Islet precursor cell (in vitro differentiated cells): ENCODE results near the gene LRWD1.
"Not testable (repeated sequence)": the region's sequence is repeated elsewhere in the genome, so short reads cannot be mapped to it uniquely, and the experiment has no call there.

Experiments
- DNase-seq: peaks from one replicate; pipeline ENCODE4 v3.0.0-alpha.2; 2018

The LRWD1 gene

GRCh38 chr7:102444961-102445673 lies 19.7 kb upstream of the LRWD1 start:
- no peak for DNase-seq

- DNase-seq, result no peak
These were observed 19.1 kb upstream of the LRWD1 start for GRCh38 chr7:102445674-102446071.

- DNase-seq, result peak; percentile 47
These were observed 18.2 kb upstream of the LRWD1 start for GRCh38 chr7:102446387-102447156.

GRCh38 chr7:102447311-102447710 lies 17.5 kb upstream of the LRWD1 start:
- peak; percentile 48 for DNase-seq

GRCh38 chr7:102449136-102449535 lies 15.6 kb upstream of the LRWD1 start:
- no peak for DNase-seq

DNA sequence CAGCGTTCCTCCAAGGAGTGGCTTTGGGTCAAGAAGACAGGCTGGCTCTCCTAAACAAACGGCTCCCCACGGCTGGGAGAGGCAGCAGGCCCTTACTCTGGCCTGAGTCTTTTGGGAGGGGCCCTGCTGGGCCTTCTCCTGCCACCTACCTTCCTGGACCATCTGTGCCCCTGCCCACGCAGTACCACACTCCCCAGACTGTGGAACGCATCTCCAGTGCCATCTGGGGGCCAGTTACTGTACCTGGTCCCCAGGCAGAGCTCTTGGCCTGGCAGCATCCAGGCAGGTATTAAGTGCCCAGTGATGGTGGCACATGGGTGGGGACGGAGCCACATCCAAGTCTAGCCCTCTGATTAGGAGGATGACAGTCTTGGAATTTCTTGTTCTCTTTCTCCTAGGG lies 14.5 kb upstream of the LRWD1 start:
- peak; percentile 43 for DNase-seq

DNA sequence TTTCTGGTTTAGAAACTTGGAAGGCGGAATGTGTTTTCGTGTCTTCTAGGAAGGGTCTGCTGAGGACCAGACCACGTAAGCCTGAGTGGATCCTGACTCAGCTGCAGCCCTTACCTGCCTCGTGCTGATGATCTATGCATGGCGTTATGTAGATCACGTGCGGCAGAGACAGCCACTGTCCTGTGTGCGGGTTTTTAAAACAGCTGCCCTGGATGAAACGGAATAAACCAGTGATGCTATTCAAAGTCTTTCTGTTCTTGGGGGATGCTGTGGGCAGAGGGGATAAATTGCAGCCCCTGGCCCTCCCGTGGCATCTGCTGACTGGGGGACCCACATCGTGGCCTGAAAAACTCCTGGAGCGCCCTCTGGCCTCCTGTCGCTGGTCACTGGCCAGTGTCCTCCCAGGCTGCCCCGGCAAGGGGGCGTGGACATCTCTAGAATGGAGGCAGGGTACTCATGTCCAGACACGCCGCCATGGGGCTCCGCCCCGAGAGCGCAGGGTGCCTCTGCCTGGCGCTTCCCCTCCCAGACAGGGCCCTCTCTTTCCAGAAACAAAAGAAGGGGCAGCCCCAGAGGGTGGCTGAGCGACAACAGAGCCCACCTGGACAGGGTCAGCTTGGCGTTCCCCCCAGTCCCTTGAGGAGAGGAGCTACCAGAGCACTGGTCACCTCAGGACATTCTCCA lies 13.3 kb upstream of the LRWD1 start:
- peak; percentile 87 for DNase-seq

DNA sequence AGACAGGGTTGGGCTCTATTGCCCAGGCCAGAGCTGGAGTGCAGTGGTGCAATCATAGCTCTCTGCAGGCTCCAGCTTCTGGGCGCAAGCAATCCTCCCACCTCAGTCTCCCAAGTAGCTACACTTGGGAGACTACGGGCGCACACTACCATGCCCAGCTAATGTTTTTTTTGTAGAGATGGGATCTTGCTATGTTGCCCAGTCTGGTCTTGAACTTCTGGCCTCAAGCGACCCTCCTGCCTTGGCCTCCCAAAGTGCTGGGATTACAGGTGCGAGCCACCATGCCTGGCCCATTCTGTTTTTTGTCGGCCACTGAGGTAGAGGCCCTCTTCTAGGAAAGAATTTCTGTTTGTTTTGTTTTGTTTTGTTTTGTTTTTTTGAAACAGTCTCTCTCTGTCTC lies 12.3 kb upstream of the LRWD1 start:
- no peak for DNase-seq

DNA sequence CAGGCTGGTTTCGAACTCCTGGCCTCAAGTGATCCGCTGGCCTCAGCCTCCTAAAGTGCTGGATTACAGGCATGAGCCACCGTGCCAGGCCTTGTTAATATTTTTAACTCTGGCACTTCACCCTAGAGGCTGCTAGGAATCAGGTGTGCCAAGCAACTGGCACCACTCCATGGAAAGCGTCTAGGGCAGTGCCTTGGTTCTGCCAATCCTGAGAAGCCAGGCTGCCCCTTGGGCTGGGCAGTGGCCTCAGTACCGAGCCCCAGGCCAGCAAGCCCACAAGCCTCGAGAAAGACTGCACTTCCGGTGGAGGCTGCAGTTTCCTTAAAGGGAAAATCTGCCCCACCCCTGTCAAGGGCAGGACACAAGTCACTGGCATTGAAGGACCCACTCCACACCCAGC lies 11.5 kb upstream of the LRWD1 start:
- no peak for DNase-seq

DNA sequence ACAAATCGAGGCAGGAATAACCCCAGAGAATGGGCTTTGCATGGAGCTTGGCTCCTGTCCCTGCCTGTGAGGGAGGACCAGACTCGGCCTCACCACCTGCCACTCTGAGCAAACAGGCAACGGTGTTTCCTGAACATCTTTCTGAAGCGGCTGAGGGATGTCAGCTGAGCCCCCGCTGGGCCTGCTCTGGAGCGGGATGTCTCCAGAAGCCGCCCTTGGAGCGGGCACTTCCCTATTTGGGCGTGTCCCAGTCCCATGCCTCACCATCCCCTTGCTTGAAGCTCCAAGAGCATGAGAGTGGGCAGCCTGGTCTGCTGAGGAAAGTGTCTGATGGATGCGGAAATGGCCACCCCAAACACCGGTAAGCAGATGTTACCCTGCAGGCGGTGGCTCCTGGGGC lies 10.3 kb upstream of the LRWD1 start:
- DNase-seq, result peak; percentile 48

DNA sequence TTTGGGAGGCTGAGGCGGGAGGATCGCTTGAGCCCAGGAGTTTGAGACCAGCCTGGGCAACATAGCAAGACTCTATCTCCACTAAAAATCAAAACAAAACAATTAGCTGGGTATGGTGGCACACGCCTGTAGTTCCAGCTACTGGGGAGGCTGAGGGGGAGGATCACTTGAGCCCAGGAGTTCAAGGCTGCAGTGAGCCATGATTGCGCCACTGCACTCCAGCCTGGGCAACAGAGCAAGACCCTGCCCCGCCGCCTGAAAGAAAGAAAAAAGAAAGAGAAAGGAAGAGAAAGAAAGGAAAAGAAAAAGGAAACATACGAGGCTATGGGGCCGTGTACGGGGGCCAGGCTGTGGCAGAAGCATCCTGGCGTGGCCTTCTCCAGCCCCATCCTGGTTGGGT lies 9.9 kb upstream of the LRWD1 start:
- not testable (repeated sequence) for DNase-seq

DNA sequence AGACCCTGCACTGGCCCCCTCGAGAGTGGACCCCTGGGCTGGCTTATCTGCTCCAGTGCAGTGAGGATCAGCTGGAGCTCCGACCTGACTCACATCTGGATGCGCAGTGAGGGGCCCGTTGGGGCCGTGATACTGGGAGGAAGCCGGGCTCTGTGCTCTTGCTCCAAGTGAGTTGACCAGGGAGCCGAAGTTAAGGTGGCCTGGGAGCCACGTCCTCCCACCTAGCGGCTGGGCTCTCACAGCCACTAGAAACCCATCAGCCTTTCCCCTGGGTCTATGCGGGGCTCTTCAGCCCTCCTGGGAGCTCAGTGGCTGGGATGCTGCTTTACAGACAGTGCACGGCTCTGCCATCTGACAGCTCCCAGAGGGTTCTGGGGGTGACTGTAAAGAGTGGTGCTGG lies 9.2 kb upstream of the LRWD1 start:
- peak; percentile 48 for DNase-seq

GRCh38 chr7:102456327-102456726 lies 8.5 kb upstream of the LRWD1 start:
- peak; percentile 71 for DNase-seq

GRCh38 chr7:102457352-102457924 lies 7.3 kb upstream of the LRWD1 start:
- DNase-seq, result peak; percentile 50

DNA sequence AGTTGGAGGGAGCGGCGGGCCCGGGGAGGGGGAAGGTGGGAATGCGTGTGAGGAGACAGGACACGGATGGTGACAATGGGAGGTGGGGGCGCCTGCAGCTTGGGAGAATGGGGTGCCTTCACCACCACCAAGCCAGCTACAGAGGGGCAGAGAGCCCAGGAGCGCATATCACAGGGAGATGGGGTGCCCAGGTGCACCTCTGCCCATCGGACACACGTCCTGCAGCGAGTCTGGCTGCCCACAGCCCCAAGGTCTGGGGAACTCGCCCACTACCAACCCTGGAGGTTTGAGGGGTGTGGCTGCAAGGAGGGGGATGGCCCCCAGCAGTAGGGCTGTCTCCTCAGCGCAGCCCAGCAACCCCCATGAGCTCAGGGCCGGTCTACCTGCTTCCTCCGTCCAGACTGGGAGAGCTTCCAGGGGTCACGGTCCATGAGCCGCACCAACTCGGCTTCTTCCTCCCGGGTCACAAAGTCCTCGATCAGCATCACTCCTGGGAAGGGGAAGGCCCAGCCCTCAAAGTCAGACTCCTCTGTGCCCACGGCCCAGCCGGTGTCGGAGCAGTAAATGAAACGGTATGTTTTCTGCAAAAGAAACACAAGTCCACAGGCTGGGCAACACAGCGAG lies 5.5 kb upstream of the LRWD1 start:
- DNase-seq, result no peak

DNA sequence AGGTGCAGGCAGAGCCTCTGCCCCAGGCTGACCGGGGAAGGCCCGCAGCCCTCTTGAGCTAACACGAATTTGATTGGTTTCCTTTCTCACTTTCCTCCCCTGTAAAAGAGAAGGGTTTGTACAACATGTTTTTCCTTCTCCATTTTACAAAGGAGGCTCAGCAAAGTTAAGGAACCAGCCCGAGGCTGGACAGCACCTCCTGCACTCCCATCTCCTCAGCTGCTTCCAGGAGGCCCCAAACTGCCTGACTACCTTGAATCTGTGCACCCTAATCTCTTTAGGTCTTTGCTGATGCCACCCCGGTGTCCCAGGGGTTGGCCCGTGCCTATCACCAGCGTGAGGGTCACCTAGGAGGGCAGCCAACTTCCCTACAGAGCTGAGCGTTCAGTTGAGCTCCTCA lies 4.3 kb upstream of the LRWD1 start:
- no peak for DNase-seq

DNA sequence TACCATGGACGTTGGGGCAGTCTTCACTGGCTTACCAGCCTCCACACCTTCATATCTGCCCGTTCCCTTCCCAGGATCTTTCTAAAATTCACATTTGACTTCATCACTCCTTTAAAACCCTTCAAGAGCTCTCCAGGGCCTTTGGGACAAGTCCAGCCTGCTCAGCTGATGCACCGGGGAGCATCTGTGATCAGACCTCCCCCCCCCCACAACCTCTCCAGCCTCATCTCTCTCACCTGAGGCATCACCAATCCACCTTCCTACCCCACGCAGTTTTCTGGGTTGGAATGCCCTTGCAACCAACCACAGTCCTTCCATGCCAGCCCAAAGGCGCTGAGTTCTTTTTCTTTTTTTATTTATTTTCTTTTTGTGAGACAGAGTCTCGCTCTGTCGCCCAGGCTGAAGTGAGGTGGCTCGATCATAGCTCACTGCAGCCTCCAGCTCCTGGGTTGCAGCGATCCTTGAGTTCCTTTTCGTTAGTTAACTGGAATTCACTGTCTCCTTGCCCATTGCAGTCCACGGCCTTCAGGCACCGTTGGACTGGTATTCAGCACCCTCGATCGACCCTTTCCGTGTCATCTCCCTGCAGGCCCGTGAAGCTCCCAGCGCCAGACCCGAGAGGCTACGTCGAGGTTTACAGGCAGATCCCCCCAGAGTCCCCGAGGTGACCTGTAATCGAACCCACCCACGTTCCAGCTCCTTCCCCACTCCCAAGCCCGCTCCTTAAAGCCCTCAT lies 775 bp upstream of the LRWD1 start:
- DNase-seq, result peak; percentile 53

GRCh38 chr7:102466097-102466496 lies 1.3 kb downstream of the LRWD1 start:
- DNase-seq, result no peak

DNA sequence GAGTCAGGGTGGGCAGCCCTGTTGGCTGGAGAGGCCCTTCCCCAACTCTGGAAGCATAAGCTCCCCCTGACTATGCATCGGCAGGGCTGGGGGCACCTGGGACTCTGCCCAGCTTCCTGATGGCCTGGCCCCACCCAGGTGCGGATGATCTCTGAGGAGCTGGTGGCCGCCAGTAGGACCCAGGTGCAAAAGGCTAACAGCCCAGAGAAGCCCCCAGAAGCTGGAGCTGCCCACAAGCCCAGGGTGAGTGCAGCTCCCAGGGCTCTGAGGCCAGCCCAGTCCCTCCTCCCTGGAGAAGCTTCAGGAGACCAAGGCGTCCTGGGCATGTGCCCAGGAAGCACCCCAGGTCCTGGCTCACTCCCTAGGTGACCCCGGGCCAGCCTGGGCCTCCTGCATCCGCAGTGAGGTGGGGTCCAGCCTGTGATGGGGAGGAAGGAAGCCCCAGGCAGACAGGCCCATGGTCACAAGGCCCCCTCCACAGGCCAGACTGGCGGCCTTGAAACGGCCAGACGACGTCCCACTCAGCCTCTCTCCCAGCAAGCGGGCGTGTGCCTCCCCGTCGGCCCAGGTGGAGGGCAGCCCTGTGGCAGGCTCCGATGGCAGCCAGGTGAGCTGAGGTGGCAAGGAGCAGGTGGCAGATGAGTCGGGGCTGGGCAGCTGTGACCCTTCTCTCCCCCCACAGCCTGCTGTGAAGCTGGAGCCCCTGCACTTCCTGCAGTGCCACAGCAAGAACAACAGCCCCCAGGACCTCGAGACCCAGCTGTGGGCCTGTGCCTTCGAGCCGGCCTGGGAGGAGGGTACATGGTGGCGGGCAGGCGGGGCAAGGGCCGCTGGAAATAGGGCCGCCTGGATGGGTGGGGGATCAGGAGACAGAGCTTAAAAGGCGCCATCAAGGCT lies 3.0 kb downstream of the LRWD1 start:
- DNase-seq, result no peak

DNA sequence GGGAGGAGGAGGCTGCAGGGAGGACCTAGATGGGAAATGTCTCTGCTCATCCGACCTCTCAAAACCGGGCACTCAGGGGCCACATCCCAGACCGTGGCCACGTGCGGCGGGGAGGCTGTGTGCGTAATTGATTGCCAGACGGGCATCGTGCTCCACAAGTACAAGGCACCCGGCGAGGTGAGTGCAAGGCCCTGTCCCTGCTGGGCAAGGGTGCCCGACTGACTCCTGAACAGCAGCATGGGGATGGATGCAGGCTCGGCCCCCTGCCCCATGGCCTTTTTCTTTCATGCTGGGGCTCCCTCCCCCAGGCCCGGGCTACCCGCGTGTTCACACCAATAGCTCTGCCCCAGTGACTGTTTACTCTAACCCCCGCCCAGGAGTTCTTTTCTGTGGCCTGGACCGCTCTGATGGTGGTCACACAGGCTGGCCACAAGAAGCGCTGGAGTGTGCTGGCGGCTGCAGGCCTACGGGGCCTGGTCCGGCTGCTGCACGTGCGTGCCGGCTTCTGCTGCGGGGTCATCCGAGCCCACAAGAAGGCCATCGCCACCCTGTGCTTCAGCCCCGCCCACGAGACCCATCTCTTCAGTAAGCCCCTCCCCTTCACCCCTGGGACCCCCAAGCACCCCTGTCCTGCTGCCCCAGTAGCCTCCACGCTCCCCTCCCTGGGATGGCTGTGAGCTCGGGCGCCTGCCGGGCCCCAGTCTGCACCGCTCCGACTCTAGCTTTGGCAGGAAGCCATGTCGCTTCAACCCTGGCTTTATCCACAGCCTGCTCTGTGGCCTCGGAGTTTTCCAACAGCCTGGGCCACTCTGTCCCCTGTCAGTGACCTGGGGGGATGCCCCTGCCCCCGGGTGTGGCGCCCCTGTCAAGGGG lies 3.9 kb downstream of the LRWD1 start:
- DNase-seq, result no peak
